Measurements from ENCODE around the gene TMEM164.
A peak's percentile ranks its signal among the peaks of the same experiment; 100 is the strongest.

Gene TMEM164

DNA sequence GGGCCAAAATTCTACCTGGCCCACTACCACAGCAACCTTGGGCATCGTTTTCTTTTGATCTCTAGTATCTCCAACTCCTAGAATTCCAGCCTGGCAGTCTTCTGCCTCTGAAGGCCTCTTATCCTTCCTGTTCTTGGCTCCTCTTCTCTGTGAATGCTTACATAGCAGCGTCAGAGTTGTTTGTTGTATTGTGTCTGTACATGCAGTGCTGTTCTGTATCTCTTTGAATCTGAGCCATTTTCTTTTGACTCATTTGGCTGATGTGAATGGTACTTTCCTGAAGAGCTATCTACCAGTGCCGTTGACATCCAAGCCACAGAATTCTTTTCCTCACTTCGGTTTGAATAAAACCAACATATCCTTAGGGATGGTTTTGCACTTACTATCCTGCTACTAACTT, 79.2 kb downstream of the TMEM164 start:
- TF ChIP-seq CTCF (IDR thresholded peaks at IDR 0.05; ENCODE audit: low read depth, low read length) = no peak
- DNase-seq (ENCODE audit: extremely low read depth, low read depth) = no peak

DNA sequence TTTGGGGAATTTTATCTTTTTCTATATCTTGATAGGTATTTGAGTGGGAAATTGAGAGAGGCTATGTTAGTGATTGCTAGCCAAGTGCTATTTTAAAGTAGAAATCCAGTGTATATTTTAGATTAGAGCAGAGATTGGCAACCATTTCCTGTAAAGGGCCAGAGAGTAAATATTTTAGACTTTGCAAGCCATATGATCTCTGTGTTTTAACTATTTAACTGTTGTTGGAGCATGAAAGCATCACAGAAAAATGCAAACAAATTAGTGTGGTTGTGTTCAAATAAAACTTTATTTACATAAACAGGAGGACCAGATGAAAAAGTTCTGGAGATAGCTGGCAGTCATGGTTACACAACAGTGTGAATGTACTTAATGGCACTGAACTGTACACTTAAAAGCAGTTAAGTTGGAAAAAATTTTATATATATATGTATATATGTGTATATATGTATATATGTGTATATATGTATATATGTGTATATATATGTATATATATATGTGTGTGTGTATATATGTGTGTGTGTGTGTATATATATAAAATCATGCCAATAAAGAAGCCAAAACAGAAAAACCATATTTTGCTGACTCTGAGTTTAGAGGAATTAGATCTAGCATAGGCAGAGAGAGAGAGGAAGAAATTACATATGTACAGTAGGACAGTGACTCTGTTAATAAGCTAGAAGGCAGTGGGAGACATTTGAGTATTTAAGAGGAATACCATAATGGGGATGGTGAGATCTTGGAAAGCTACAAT, 83.4 kb downstream of the TMEM164 start:
- TF ChIP-seq CTCF (IDR thresholded peaks at IDR 0.05; ENCODE audit: low read depth, low read length) = no peak
- no peak for DNase-seq (ENCODE audit: extremely low read depth, low read depth)

GRCh38 chrX:110086916-110087484, 84.1 kb downstream of the TMEM164 start:
- TF ChIP-seq CTCF (IDR thresholded peaks at IDR 0.05; ENCODE audit: low read depth, low read length) = no peak
- DNase-seq (ENCODE audit: extremely low read depth, low read depth) = peak; percentile 47

- peak; percentile 46 for DNase-seq (ENCODE audit: extremely low read depth, low read depth)
- TF ChIP-seq CTCF (IDR thresholded peaks at IDR 0.05; ENCODE audit: low read depth, low read length) = no peak
These were observed 84.8 kb downstream of the TMEM164 start for GRCh38 chrX:110087485-110088356.

DNA sequence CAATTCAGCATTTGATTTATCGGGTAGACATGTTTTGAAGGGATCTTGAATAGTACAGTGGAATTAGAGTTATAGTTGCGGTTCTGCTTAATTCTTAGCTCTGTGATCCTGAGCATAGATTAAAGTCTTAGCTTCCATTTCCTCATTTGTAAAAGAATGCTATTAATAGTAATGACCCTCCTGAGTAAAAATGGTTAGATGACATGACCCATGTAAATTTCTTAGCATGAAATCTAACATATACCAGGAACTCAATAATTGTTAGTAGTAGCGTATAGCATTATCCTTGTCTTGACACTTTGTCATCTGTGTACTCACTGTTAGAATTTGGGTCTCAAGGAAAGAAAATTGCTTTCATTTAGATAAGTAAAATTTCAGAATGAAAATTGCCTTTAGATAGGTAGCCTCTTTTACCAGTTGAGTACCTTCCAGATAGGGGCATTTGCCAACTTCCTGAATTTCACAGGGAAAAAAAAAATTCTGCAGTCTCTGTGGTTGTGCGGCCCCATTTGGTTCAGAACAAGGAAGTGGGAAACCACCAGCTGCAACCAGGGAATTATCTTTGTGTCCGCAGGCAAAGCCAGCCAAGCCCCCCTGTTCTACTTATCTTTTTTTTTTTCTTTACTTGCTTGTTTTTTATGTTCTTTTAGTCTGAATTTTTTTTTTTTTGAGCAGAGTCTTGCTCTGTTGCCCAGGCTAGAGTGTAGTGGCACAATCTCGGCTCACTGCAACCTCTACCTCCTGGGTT, 86.9 kb downstream of the TMEM164 start:
- no peak for TF ChIP-seq CTCF (IDR thresholded peaks at IDR 0.05; ENCODE audit: low read depth, low read length)
- no peak for DNase-seq (ENCODE audit: extremely low read depth, low read depth)

DNA sequence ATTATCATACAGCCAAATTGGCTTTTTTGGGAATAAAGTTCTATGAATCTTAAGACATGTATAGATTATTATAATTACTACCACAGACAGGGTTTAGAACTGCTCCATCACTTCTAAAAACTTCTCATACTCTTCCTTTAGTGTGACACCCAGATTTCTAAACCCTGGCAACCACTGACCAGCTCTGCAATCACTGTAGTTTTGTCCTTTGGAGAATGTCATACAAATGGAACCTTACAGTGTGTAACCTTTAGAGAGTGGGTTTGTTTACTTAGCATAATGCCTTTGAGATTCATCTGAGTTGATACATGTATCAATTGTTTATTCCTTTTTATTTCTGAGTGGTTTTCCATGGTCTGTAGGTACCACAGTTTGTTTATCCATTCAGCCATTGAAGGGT, 95.0 kb downstream of the TMEM164 start:
- no peak for DNase-seq (ENCODE audit: extremely low read depth, low read depth)
- TF ChIP-seq CTCF (IDR thresholded peaks at IDR 0.05; ENCODE audit: low read depth, low read length) = no peak

All from AG09319 (cell line).